Esophagus squamous epithelium (tissue), 4 donors: ENCODE data around the gene RUNDC3A.

Experiments
- POLR2A ChIP-seq, 4 donors: fragments of 450-650 bp; IDR thresholded peaks; one replicate each; pipeline ENCODE4 v1.6.1; 2017; ENCODE audit warnings: antibody characterized with exemption in 4 of 4, mild to moderate bottlenecking in 4 of 4, moderate library complexity in 3 of 4
- TF ChIP-seq, protein P1 (sequence below), 6 experiments: fragments of 450-650 bp in 4 of 6; fragments of 200-600 bp in 2 of 6; sonication (generic) in 2 of 6; IDR thresholded peaks; one replicate each; pipeline ENCODE4 v1.5.1; 2016 to 2019; ENCODE audit warnings: antibody characterized with exemption in 6 of 6, mild to moderate bottlenecking in 4 of 6, moderate library complexity in 4 of 6

DNA sequence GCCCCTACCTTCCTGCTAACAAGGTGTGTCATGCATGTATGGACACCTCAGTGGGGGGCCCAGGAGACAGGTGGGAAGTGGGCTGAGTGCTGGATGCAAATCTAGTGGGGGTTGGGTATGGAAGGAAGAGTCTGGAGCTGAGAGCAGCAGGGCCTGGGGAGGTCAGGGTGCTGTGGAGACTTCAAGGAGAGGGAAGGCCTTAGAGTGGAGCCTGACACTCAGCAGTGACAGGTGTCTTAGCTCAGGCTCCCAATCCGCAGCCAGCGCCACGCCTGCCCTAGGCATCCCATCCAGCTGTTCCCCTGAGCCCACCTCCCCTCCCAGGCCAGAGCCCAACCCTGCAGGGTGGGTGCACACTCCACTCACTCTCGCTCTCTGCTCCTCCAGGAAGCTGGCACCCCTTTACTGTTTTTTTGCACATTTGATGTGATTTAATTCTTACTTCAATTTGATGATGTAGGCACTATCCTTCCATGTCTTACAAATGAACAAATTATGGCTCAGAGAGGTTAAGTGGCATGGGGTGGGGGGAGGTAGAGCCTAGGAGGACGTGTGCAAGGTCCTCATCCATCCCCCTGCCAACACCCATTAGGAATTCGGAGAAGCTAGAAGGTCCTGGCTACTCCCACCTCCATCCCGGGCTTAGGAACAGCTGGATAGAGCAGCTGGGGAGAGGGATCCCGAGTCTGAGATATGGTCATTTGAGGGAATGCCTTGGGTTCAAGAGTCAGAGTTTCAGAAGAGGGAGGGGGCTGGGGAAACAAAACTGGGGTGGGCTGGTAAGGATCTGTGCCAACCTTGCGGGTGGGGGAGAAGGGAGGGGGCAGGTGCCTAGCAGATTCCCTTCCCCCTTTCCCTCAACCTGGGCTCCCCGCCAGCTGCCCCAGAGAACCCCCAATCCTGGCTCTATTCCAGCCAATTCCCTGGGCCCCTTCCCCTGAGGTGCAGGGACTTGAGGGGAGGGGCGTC is 53.2 kb downstream of the RUNDC3A start:
- TF ChIP-seq, protein P1, sequence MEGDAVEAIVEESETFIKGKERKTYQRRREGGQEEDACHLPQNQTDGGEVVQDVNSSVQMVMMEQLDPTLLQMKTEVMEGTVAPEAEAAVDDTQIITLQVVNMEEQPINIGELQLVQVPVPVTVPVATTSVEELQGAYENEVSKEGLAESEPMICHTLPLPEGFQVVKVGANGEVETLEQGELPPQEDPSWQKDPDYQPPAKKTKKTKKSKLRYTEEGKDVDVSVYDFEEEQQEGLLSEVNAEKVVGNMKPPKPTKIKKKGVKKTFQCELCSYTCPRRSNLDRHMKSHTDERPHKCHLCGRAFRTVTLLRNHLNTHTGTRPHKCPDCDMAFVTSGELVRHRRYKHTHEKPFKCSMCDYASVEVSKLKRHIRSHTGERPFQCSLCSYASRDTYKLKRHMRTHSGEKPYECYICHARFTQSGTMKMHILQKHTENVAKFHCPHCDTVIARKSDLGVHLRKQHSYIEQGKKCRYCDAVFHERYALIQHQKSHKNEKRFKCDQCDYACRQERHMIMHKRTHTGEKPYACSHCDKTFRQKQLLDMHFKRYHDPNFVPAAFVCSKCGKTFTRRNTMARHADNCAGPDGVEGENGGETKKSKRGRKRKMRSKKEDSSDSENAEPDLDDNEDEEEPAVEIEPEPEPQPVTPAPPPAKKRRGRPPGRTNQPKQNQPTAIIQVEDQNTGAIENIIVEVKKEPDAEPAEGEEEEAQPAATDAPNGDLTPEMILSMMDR (IDR thresholded peaks at IDR 0.05): no peak
- TF ChIP-seq POLR2A (IDR thresholded peaks at IDR 0.05): no peak
